ENCODE results near the gene NF2.

The NF2 gene

GRCh38 chr22:29598684-29599020 lies 4.8 kb upstream of the NF2 start:
- Histone ChIP-seq H3K9ac (no peak overlapping the region), H3K27me3 (ENCODE audit: insufficient read depth, low read depth) (no peaks in the 10 kb centered on the region), H3K4me3 (IDR thresholded peaks at IDR 0.05; ENCODE audit: insufficient read depth, low read depth, low read length) (no peak overlapping the region), H3K79me2 (ENCODE audit: insufficient read depth, low read depth) (peaks cover under 1% of the 10 kb centered on the region), H3K4me1 (ENCODE audit: low read depth, poor library complexity, severe bottlenecking) (no peaks in the 10 kb centered on the region), H3K4me2 (no peak overlapping the region), H2AFZ (ENCODE audit: low read depth) (no peak overlapping the region), H3K36me3 (ENCODE audit: insufficient read depth) (no peaks in the 10 kb centered on the region), H4K20me1 (ENCODE audit: insufficient read depth) (no peaks in the 10 kb centered on the region), H3K27ac (no peak overlapping the region)
- TF ChIP-seq, protein P1, sequence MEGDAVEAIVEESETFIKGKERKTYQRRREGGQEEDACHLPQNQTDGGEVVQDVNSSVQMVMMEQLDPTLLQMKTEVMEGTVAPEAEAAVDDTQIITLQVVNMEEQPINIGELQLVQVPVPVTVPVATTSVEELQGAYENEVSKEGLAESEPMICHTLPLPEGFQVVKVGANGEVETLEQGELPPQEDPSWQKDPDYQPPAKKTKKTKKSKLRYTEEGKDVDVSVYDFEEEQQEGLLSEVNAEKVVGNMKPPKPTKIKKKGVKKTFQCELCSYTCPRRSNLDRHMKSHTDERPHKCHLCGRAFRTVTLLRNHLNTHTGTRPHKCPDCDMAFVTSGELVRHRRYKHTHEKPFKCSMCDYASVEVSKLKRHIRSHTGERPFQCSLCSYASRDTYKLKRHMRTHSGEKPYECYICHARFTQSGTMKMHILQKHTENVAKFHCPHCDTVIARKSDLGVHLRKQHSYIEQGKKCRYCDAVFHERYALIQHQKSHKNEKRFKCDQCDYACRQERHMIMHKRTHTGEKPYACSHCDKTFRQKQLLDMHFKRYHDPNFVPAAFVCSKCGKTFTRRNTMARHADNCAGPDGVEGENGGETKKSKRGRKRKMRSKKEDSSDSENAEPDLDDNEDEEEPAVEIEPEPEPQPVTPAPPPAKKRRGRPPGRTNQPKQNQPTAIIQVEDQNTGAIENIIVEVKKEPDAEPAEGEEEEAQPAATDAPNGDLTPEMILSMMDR (conservative IDR thresholded peaks at IDR 0.05; ENCODE audit: low read depth, low read length), result no peak

DNA sequence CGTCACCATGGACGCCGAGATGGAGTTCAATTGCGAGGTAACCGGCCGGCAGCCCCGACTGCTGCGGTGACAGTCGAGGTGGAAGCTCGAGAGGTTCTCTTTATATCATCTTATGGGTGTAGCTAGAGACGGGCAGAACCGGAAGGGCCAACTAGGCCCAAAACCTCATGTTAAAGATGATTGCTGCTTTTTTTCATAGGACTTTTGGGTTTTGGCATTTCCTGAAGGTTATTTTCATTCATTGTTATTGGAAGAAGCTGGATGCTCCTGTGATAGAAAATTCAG lies 585 bp downstream of the NF2 start:
- H3K27ac ChIP-seq, result peak overlapping the region; percentile 86
- H3K4me3 ChIP-seq (IDR thresholded peaks at IDR 0.05; ENCODE audit: insufficient read depth, low read depth, low read length), result no peak overlapping the region
- H3K27me3 ChIP-seq (ENCODE audit: insufficient read depth, low read depth), result no peaks in the 10 kb centered on the region
- TF ChIP-seq, protein P1 (conservative IDR thresholded peaks at IDR 0.05; ENCODE audit: low read depth, low read length), result no peak
- H3K4me1 ChIP-seq (ENCODE audit: low read depth, poor library complexity, severe bottlenecking), result peaks cover 11% of the 10 kb centered on the region
- no peaks in the 10 kb centered on the region for H4K20me1 ChIP-seq (ENCODE audit: insufficient read depth)
- H2AFZ ChIP-seq (ENCODE audit: low read depth), result peak overlapping the region; percentile 97
- no peaks in the 10 kb centered on the region for H3K36me3 ChIP-seq (ENCODE audit: insufficient read depth)
- peaks cover 30% of the 10 kb centered on the region for H3K79me2 ChIP-seq (ENCODE audit: insufficient read depth, low read depth)
- H3K4me2 ChIP-seq, result peak overlapping the region; percentile 93
- peak overlapping the region; percentile 98 for H3K9ac ChIP-seq

DNA sequence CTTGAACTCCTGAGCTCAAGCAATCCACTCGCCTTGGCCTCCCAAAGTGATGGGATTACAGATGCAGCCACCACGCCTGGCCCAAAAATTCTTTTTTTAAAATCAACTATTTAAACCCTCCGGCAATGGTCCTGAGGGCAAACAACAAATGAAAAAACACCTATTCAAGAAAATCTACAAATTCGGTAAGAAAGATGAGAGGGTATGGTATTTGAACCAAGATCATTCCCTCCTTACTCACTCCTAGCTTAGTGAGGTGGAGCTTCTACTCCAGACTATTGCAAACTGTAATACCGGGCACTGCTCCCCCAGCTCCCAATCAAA lies 2.1 kb downstream of the NF2 start:
- Histone ChIP-seq H3K9ac (no peak overlapping the region), H3K4me2 (no peak overlapping the region), H3K4me1 (ENCODE audit: low read depth, poor library complexity, severe bottlenecking) (peaks cover 11% of the 10 kb centered on the region), H3K27me3 (ENCODE audit: insufficient read depth, low read depth) (no peaks in the 10 kb centered on the region), H3K27ac (no peak overlapping the region), H3K79me2 (ENCODE audit: insufficient read depth, low read depth) (peaks cover 44% of the 10 kb centered on the region), H2AFZ (ENCODE audit: low read depth) (no peak overlapping the region), H4K20me1 (ENCODE audit: insufficient read depth) (no peaks in the 10 kb centered on the region), H3K4me3 (IDR thresholded peaks at IDR 0.05; ENCODE audit: insufficient read depth, low read depth, low read length) (no peak overlapping the region), H3K36me3 (ENCODE audit: insufficient read depth) (no peaks in the 10 kb centered on the region)
- TF ChIP-seq, protein P1 (conservative IDR thresholded peaks at IDR 0.05; ENCODE audit: low read depth, low read length), result no peak

DNA sequence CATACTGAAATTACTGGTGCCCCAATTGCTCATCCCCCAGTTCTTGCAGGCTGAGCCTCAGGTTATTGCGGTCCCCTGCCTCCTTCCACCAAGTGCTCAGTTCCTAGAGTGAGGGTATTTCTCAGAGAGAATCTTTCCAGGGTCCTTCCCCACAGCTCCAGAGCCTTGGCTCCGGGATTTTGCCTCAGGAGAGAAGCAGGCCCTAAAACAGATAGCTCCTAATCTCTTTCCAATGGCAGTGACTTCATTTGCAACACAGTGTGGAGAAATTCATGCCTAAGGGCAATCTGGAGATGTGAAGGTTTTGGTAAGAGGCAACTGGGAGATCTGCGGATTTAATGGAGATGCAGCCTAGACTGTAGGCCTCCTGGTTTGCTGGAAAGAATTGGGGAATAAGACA lies 2.9 kb downstream of the NF2 start:
- Histone ChIP-seq H3K79me2 (ENCODE audit: insufficient read depth, low read depth) (peaks cover 50% of the 10 kb centered on the region), H3K4me3 (IDR thresholded peaks at IDR 0.05; ENCODE audit: insufficient read depth, low read depth, low read length) (no peak overlapping the region), H3K36me3 (ENCODE audit: insufficient read depth) (no peaks in the 10 kb centered on the region), H3K4me2 (no peak overlapping the region), H3K9ac (no peak overlapping the region), H2AFZ (ENCODE audit: low read depth) (no peak overlapping the region), H3K27ac (no peak overlapping the region), H4K20me1 (ENCODE audit: insufficient read depth) (no peaks in the 10 kb centered on the region), H3K4me1 (ENCODE audit: low read depth, poor library complexity, severe bottlenecking) (peaks cover 11% of the 10 kb centered on the region), H3K27me3 (ENCODE audit: insufficient read depth, low read depth) (no peaks in the 10 kb centered on the region)
- TF ChIP-seq, protein P1 (conservative IDR thresholded peaks at IDR 0.05; ENCODE audit: low read depth, low read length), result no peak

DNA sequence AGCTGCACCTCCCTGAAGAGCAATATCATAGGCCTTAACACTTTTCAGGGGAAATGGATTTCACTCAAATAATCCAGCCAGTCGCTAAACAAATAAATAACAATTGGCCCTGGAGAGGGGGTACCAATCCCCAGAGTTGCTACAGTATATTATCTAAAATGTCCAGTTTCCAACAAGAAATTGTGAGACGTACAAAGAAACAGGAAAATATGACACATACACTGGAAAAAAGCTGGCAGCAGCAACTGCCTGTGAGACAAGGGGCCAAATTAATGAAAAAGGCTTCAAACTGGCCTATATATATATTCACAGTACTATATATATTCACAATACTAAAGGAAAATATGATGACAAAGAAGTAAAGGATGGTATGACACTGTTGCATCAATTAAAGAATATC lies 4.0 kb downstream of the NF2 start:
- Histone ChIP-seq H3K9ac (no peak overlapping the region), H3K27me3 (ENCODE audit: insufficient read depth, low read depth) (no peaks in the 10 kb centered on the region), H3K4me1 (ENCODE audit: low read depth, poor library complexity, severe bottlenecking) (peaks cover 11% of the 10 kb centered on the region), H2AFZ (ENCODE audit: low read depth) (no peak overlapping the region), H3K79me2 (ENCODE audit: insufficient read depth, low read depth) (peaks cover 50% of the 10 kb centered on the region), H3K36me3 (ENCODE audit: insufficient read depth) (no peaks in the 10 kb centered on the region), H3K4me2 (no peak overlapping the region), H3K4me3 (IDR thresholded peaks at IDR 0.05; ENCODE audit: insufficient read depth, low read depth, low read length) (no peak overlapping the region), H3K27ac (no peak overlapping the region), H4K20me1 (ENCODE audit: insufficient read depth) (no peaks in the 10 kb centered on the region)
- TF ChIP-seq, protein P1 (conservative IDR thresholded peaks at IDR 0.05; ENCODE audit: low read depth, low read length), result no peak

Data from KMS-11 (cell line).